Umbilical cord (tissue), 2 donors: ENCODE measurements around the gene CR1L. TPM values are rescaled to one million over a fixed set of nuclear protein-coding genes. Genes with fewer than 3 reads are reported as not detected.
A peak's percentile ranks its signal among the peaks of the same experiment; 100 is the strongest.
"Not testable (repeated sequence)": the region's sequence is repeated elsewhere in the genome, so short reads cannot be mapped to it uniquely, and the experiment has no call there.

Experiments used
- DNase-seq: peaks from one replicate; pipeline ENCODE4 v3.0.0-alpha.2; 2015; ENCODE audit warnings: low spot score
- total RNA-seq: library from RNA; depleted of rRNA; stranded (reverse); fragments of >200 nt; gene quantifications from one replicate; pipeline ENCODE4 v1.2.3, GENCODE V29; 2014; ENCODE audit warnings: low replicate concordance; ENCODE audit not compliant: insufficient read depth

CR1L gene
- total RNA-seq: not detected

GRCh38 chr1:207644852-207645634 lies at the start of gene CR1L:
TSS of gene CR1L (plus strand) at chr1:207645133. CDS start at chr1:207645234, 101 bp downstream.
- peak; percentile 56 for DNase-seq

- no peak for DNase-seq
Measured at GRCh38 chr1:207603777-207604176, 41.2 kb upstream of the CR1L start.

GRCh38 chr1:207605444-207606361 lies 39.2 kb upstream of the CR1L start:
- no peak for DNase-seq

- peak; percentile 7 for DNase-seq
Measured at GRCh38 chr1:207606362-207606755, 38.6 kb upstream of the CR1L start.

GRCh38 chr1:207612762-207613161 lies 32.2 kb upstream of the CR1L start:
- DNase-seq: no peak

- peak; percentile 58 for DNase-seq
Measured at GRCh38 chr1:207619871-207620542, 24.9 kb upstream of the CR1L start.

- no peak for DNase-seq
Measured at GRCh38 chr1:207620543-207620893, 24.4 kb upstream of the CR1L start.

- DNase-seq: not testable (repeated sequence)
Measured at GRCh38 chr1:207625504-207626071, 19.3 kb upstream of the CR1L start.

GRCh38 chr1:207626972-207627337 lies 18.0 kb upstream of the CR1L start:
- DNase-seq: no peak

GRCh38 chr1:207627496-207627895 lies 17.4 kb upstream of the CR1L start:
- DNase-seq: no peak

GRCh38 chr1:207628776-207629175 lies 16.2 kb upstream of the CR1L start:
- DNase-seq: no peak

- no peak for DNase-seq
Measured at GRCh38 chr1:207631137-207631536, 13.8 kb upstream of the CR1L start.

- no peak for DNase-seq
Measured at GRCh38 chr1:207633226-207633625, 11.7 kb upstream of the CR1L start.

GRCh38 chr1:207633699-207634289 lies 11.1 kb upstream of the CR1L start:
- not testable (repeated sequence) for DNase-seq

- DNase-seq: not testable (repeated sequence)
Measured at GRCh38 chr1:207634293-207634692, 10.6 kb upstream of the CR1L start.

GRCh38 chr1:207635569-207636186 lies 9.3 kb upstream of the CR1L start:
- DNase-seq: not testable (repeated sequence)

- not testable (repeated sequence) for DNase-seq
Measured at GRCh38 chr1:207638487-207639145, 6.3 kb upstream of the CR1L start.

GRCh38 chr1:207639362-207639761 lies 5.6 kb upstream of the CR1L start:
- DNase-seq: not testable (repeated sequence)

- DNase-seq: no peak
Measured at GRCh38 chr1:207644166-207644851, 624 bp upstream of the CR1L start.

GRCh38 chr1:207645635-207646081 lies 725 bp downstream of the CR1L start:
- no peak for DNase-seq
